K562 (cell line): ENCODE measurements around the gene ZRANB1. TPM values are rescaled to one million over a fixed set of nuclear protein-coding genes. Genes with fewer than 3 reads are reported as not detected.

Source experiments
- ATAC-seq: fragments of 200-7000 bp; cut with Tn5 transposase; 3 replicates; pipeline ENCODE4 v1.9.1; 2020; ENCODE audit warnings: moderate library complexity
- BruUV-seq: library from RNA; stranded (reverse); fragments of 400-500 nt; replicated peaks from 2 replicates; lab custom pipeline; 2021; lab: Mats Ljungman, UMichigan
- CTCF ChIA-PET: fragments of 300-600 bp; formaldehyde crosslinking; extraction: SDS; loops from one replicate; lab custom pipeline; 2021; ENCODE audit warnings: low intra/inter-chr PET ratio; lab: Yijun Ruan, JAX
- POLR2A ChIA-PET: fragments of 300-600, 350-650 bp; sonication (Branson Sonifier 250); formaldehyde crosslinking; extraction: SDS; loops from one replicate; lab custom pipeline; 2021; ENCODE audit warnings: antibody characterized with exemption, inconsistent platforms; lab: Yijun Ruan, JAX
- DNase-seq, 4 experiments: peaks; one replicate each; pipeline versions ENCODE4 v3.0.0 to v3.0.0-alpha.2; 2011 to 2018; ENCODE audit warnings: low spot score in 3 of 4, mixed read lengths in 3 of 4; ENCODE audit errors: extremely low read depth in 1 of 4
- FAIRE-seq: peaks from 2 replicates; lab custom pipeline; 2011; peaks lifted over from hg19 to GRCh38; lab: Jason Lieb, UNC
- H2AFZ ChIP-seq: 2 replicates; pipeline ENCODE4 v1.6.0; 2011; ENCODE audit warnings: low read depth, low read length, control low read depth, inconsistent platforms
- H3K27ac ChIP-seq: fragments of 200-600 bp; 3 replicates; pipeline ENCODE4 v1.8.0; 2011; ENCODE audit warnings: low read depth, mild to moderate bottlenecking, control low read depth, inconsistent platforms, low read length, moderate library complexity, mixed read lengths; ENCODE audit errors: extremely low read depth
- H3K27me3 ChIP-seq, 2 experiments: fragments of 300-600 bp in 1 of 2; 2 replicates in 1 of 2; 3 replicates in 1 of 2; pipeline versions ENCODE4 v1.6.0 to v1.8.0; 2011; ENCODE audit warnings: inconsistent platforms in 2 of 2, low read length in 2 of 2, mild to moderate bottlenecking in 1 of 2, mixed read lengths in 1 of 2, moderate library complexity in 1 of 2; ENCODE audit not compliant: control insufficient read depth in 2 of 2, insufficient read depth in 2 of 2
- H3K36me3 ChIP-seq: fragments of 300-600 bp; 3 replicates; pipeline ENCODE4 v1.8.0; 2011; ENCODE audit warnings: mild to moderate bottlenecking, low read length, inconsistent platforms; ENCODE audit not compliant: control insufficient read depth, insufficient read depth
- H3K4me1 ChIP-seq, 2 experiments: fragments of 200-600 bp in 1 of 2; replicated peaks in 1 of 2; 2 replicates in 1 of 2; 3 replicates in 1 of 2; pipeline versions ENCODE4 v1.5.1 to v1.8.0; 2011; ENCODE audit warnings: inconsistent platforms in 2 of 2, low read length in 2 of 2, mild to moderate bottlenecking in 1 of 2, mixed read lengths in 1 of 2, moderate library complexity in 1 of 2; ENCODE audit not compliant: control insufficient read depth in 2 of 2, insufficient read depth in 2 of 2
- H3K4me2 ChIP-seq: 2 replicates; pipeline ENCODE4 v1.6.1; 2011; ENCODE audit warnings: low read length, control low read depth, inconsistent platforms, mixed read lengths; ENCODE audit not compliant: insufficient read depth
- H3K4me3 ChIP-seq: fragments of 200-600 bp; sonication (generic), shearing (Covaris generic); 2 replicates; pipeline ENCODE4 v1.5.1; 2016; ENCODE audit warnings: control low read depth, inconsistent platforms
- H3K79me2 ChIP-seq: fragments of 200-600 bp; 3 replicates; pipeline ENCODE4 v1.8.0; 2011; ENCODE audit warnings: low read length, inconsistent platforms; ENCODE audit not compliant: control insufficient read depth, insufficient read depth
- H3K9ac ChIP-seq, 2 experiments: 2 replicates each; pipeline versions ENCODE4 v1.6.0 to v1.6.1; 2011; ENCODE audit warnings: low read depth in 2 of 2, low read length in 2 of 2, control low read depth in 1 of 2, inconsistent platforms in 1 of 2, mild to moderate bottlenecking in 1 of 2, mixed read lengths in 1 of 2; ENCODE audit not compliant: insufficient read depth in 1 of 2
- H3K9me1 ChIP-seq: one replicate; pipeline ENCODE4 v1.6.0; 2011; ENCODE audit warnings: inconsistent platforms, mild to moderate bottlenecking, low read length, moderate library complexity; ENCODE audit not compliant: control insufficient read depth, insufficient read depth
- H3K9me3 ChIP-seq: replicated peaks from 2 replicates; pipeline ENCODE4 v1.5.1; 2011; ENCODE audit warnings: low read depth, low read length, inconsistent platforms; ENCODE audit not compliant: control insufficient read depth, insufficient read depth
- H4K20me1 ChIP-seq: replicated peaks from 2 replicates; pipeline ENCODE4 v1.6.1; 2011; ENCODE audit warnings: low read length, inconsistent platforms, mixed read lengths; ENCODE audit not compliant: control insufficient read depth, insufficient read depth
- ETS2 ChIP-seq: IDR thresholded peaks from 2 replicates; pipeline ENCODE4 v1.6.1; 2016; ENCODE audit warnings: borderline replicate concordance, missing genetic modification characterization, mild to moderate bottlenecking, moderate library complexity, missing compliant biosample characterization; ENCODE audit not compliant: poor library complexity, severe bottlenecking
- FOXK1 ChIP-seq: sonication (generic); formaldehyde crosslinking; IDR thresholded peaks from 2 replicates; pipeline ENCODE4 v1.8.0; 2022; ENCODE audit warnings: missing genetic modification reagents, mild to moderate bottlenecking, borderline replicate concordance
- HNRNPK ChIP-seq: fragments of 200-400 bp; formaldehyde crosslinking; IDR thresholded peaks from one replicate; pipeline ENCODE4 v1.6.1; 2018; ENCODE audit warnings: mild to moderate bottlenecking, low read depth, low read length; ENCODE audit not compliant: poor library complexity, severe bottlenecking
- MITF ChIP-seq: IDR thresholded peaks from 2 replicates; pipeline ENCODE4 v1.6.1; 2014; ENCODE audit warnings: antibody characterized with exemption
- PPARD ChIP-seq: fragments of 250-450 bp; sonication (Bioruptor Pico); IDR thresholded peaks from 2 replicates; pipeline ENCODE4 v1.8.0; 2022; ENCODE audit warnings: inconsistent platforms, mild to moderate bottlenecking, moderate library complexity
- SIRT6 ChIP-seq: IDR thresholded peaks from one replicate; pipeline ENCODE4 v1.6.1; 2012; ENCODE audit warnings: low read depth, mild to moderate bottlenecking, control low read depth, inconsistent platforms, low read length, moderate library complexity
- TEAD4 ChIP-seq, 2 experiments: sonication (generic) in 1 of 2; formaldehyde crosslinking in 1 of 2; IDR thresholded peaks; 2 replicates each; pipeline versions ENCODE4 v1.6.1 to v1.8.0; 2012 to 2022; ENCODE audit warnings: borderline replicate concordance in 1 of 2, inconsistent platforms in 1 of 2, low read length in 1 of 2, mild to moderate bottlenecking in 1 of 2, missing genetic modification reagents in 1 of 2
- U2AF1 ChIP-seq: fragments of 200-400 bp; formaldehyde crosslinking; optimal IDR thresholded peaks from 2 replicates; pipeline ENCODE3; 2017; ENCODE audit warnings: mild to moderate bottlenecking, low read depth, low read length, moderate library complexity
- UBTF ChIP-seq, 2 experiments: IDR thresholded peaks; 2 replicates each; pipeline ENCODE4 v1.6.1; 2012; ENCODE audit warnings: improper control_type of control experiment in 2 of 2, low read depth in 2 of 2, low read length in 2 of 2, borderline replicate concordance in 1 of 2
- USF2 ChIP-seq: sonication (generic); formaldehyde crosslinking; IDR thresholded peaks from 2 replicates; pipeline ENCODE4 v1.5.0; 2020; ENCODE audit warnings: missing genetic modification reagents
- YY1 ChIP-seq, 3 experiments: IDR thresholded peaks; 2 replicates each; pipeline ENCODE4 v1.6.1; 2011; ENCODE audit warnings: low read length in 2 of 3, mild to moderate bottlenecking in 2 of 3, moderate library complexity in 2 of 3, borderline replicate concordance in 1 of 3, control low read depth in 1 of 3, low read depth in 1 of 3; ENCODE audit not compliant: insufficient read depth in 3 of 3, insufficient replicate concordance in 2 of 3, control insufficient read depth in 1 of 3, insufficient read length in 1 of 3; ENCODE audit errors: extremely low read depth in 1 of 3
- ZNF280A ChIP-seq: fragments of 450-650 bp; IDR thresholded peaks from 2 replicates; pipeline ENCODE4 v1.6.1; 2018; ENCODE audit warnings: mild to moderate bottlenecking, low read depth; ENCODE audit not compliant: partially characterized antibody
- ZNF551 ChIP-seq: fragments of 250-450 bp; sonication (Bioruptor Pico); IDR thresholded peaks from 2 replicates; pipeline ENCODE4 v1.5.0; 2021; ENCODE audit warnings: mild to moderate bottlenecking, moderate library complexity
- WGBS: fragments of 100-300 bp; shearing (Covaris generic); methylation state at CpG from one replicate; pipeline ENCODE4 v1.1.6; 2016; ENCODE audit warnings: low coverage, mixed read lengths; ENCODE audit not compliant: insufficient coverage; ENCODE audit errors: missing lambda C conversion rate; 5-methylcytosine and 5-hydroxymethylcytosine counted together
- in situ Hi-C: fragments of 300-500 bp; cut with MboI; formaldehyde crosslinking; loops from 4 replicates; pipeline ENCODE4 v1.15.0; 2018; ENCODE audit warnings: inconsistent platforms, mixed read lengths
- intact Hi-C: fragments of 100-400 bp; cut with micrococcal nuclease; formaldehyde crosslinking; loops from 2 replicates; pipeline ENCODE4 v1.14.2; 2022
- polyA plus RNA-seq, 8 experiments: library from polyadenylated mRNA; depleted of rRNA in 4 of 8; stranded (reverse) in 5 of 8; unstranded in 3 of 8; fragments of >200 nt; fragmentation: Nextera tagmentation in 2 of 8; fragmentation: Illumina TruSeq in 1 of 8; extraction: Ambion mirVana in 2 of 8; extraction: Trizol in 1 of 8; gene quantifications; 2 replicates each; pipeline versions ENCODE4 v1.2.1 to v1.2.3, GENCODE V29; 2011 to 2014; ENCODE audit warnings: inconsistent platforms in 1 of 8, missing spikeins in 1 of 8
- total RNA-seq, 7 experiments: library from RNA; depleted of rRNA in 6 of 7; stranded (reverse); fragments of >200 nt in 6 of 7; fragmentation: Illumina TruSeq in 2 of 7; extraction: Trizol in 2 of 7; gene quantifications; 2 replicates each; pipeline versions ENCODE4 v1.2.1 to v1.2.3, GENCODE V29; 2011 to 2021; ENCODE audit warnings: low replicate concordance in 1 of 7

ZRANB1 gene
- total and polyA plus RNA-seq, 9 of the 15 experiments (the other 6 are each of a cell fraction or from before 2014, with no cell fraction given) = 0.07 to 1.1 (median 0.64) TPM

- no peak for TF ChIP-seq YY1 (IDR thresholded peaks at IDR 0.05; ENCODE audit: borderline replicate concordance in 1 of 3, control insufficient read depth in 1 of 3, extremely low read depth in 1 of 3, insufficient read depth in 3 of 3, insufficient read length in 1 of 3, insufficient replicate concordance in 2 of 3, low read depth in 1 of 3, low read length in 2 of 3)
- TF ChIP-seq FOXK1 (CRISPR knock-in tag) = no peak
- no peak for TF ChIP-seq HNRNPK
- no peak for TF ChIP-seq MITF
- TF ChIP-seq SIRT6 = no peak
- no peak for TF ChIP-seq USF2 (CRISPR knock-in tag)
- TF ChIP-seq U2AF1 = no peak
- no peak for TF ChIP-seq ZNF551 (CRISPR knock-in tag)
Measured at GRCh38 chr10:124972637-124973036, 30.7 kb downstream of the ZRANB1 start (continued).

- ATAC-seq (no peak), FAIRE-seq (no peak), DNase-seq (no peak)
- Histone ChIP-seq H3K4me3 (no peak overlapping the region), H3K9me1 (no peaks in the 10 kb centered on the region), H3K36me3 (no peaks in the 10 kb centered on the region), H3K27me3 (no peaks in the 10 kb centered on the region), H3K79me2 (no peaks in the 10 kb centered on the region), H3K9me3 (no peaks in the 10 kb centered on the region), H3K9ac (no peak overlapping the region), H3K4me1 (no peaks in the 10 kb centered on the region), H4K20me1 (no peaks in the 10 kb centered on the region), H3K27ac (no peak overlapping the region), H2AFZ (no peak overlapping the region), H3K4me2 (no peak overlapping the region)
- intact Hi-C loops (no loop called here), in situ Hi-C loops (no loop called here)
- no CpG with 5 or more reads among the region's 5 CpGs for WGBS
- ChIA-PET POLR2A (no interaction called here), CTCF (no interaction called here)
- BruUV-seq = no TSS peak
- TF ChIP-seq TEAD4 (IDR thresholded peaks at IDR 0.05; ENCODE audit: low read length) = no peak
- TF ChIP-seq TEAD4 (CRISPR knock-in tag; IDR thresholded peaks at IDR 0.05; ENCODE audit: borderline replicate concordance) = no peak
- TF ChIP-seq ZNF280A = no peak
- no peak for TF ChIP-seq ETS2 (tag)
- no peak for TF ChIP-seq UBTF (IDR thresholded peaks at IDR 0.05; ENCODE audit: borderline replicate concordance in 1 of 2, low read depth in 2 of 2, low read length in 2 of 2)
- TF ChIP-seq U2AF1 = no peak
- no peak for TF ChIP-seq PPARD (CRISPR knock-in tag)
Measured at GRCh38 chr10:124974131-124974530, 32.2 kb downstream of the ZRANB1 start.
